Measurements from ENCODE around the gene SRM.
"Not testable (repeated sequence)": the region's sequence is repeated elsewhere in the genome, so short reads cannot be mapped to it uniquely, and the experiment has no call there.

SRM gene

DNA sequence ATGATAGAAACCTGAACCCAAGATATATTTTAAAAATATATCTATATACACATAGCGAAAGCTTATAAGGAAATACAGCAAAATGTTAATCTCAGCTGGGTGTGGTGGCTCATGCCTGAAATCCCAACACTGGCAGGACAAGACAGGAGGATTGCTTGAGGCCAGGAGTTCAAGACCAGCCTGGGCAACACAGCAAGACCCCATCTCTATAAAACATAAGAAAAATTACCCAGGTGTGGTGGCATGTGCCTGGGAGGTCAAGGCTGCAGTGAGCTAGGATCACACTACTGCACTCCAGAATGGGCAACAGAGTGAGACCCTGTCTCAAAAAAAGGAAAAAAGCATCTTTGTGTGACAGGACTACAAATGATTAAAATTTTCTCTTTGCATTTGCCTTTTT, 6.0 kb upstream of the SRM start:
- DNase-seq (ENCODE audit: low read depth in 1 of 2, low spot score in 1 of 2), result no peak

DNA sequence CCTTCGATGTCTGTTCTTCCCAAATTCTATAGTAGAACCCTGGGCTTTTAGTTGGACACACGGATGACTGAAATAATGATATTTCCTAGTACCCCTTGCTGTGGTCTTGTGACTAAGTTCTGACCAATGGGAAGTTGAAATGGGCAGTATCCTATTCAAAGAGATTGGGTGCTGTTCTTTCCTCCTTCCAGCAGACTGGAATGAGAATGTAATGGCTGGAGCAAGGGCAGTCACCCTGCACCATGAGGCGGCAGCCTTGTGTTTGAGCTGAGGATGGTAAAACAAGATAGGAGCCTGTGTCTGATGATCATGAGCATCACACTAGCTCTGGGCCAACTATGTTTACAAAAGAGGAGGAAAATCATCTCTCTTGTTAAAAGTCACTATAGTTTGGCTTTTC, 5.1 kb upstream of the SRM start:
- DNase-seq (ENCODE audit: low read depth in 1 of 2, low spot score in 1 of 2), result no peak

DNA sequence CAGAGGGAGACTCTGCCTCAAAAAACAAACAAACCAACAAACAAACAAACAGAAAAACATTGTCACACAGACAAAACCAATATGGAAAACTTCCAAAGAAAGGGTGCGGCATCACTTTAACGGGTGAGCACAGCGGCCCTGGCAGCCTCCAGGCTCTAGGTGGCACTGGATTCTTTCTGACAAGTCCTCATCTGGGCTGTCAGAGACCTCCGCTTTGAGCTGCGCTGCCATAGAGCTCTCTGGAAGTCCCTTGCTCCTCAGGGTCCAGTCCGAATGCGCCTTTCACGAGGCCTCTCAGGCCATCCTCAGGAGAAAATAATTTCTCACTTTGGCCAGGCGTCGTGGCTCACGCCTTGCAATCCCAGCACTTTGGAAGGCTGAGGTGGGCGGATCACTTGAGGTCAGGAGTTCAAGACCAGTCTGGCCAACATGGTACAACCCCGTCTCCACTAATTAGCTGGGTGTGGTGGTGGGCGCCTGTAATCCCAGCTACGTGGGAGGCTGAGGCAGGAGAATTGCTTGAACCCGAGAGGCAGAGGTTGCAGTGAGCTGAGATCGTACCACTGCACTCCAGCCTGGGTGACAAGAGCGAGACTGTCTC, 4.2 kb upstream of the SRM start:
- not testable (repeated sequence) for DNase-seq (ENCODE audit: low read depth in 1 of 2, low spot score in 1 of 2)

DNA sequence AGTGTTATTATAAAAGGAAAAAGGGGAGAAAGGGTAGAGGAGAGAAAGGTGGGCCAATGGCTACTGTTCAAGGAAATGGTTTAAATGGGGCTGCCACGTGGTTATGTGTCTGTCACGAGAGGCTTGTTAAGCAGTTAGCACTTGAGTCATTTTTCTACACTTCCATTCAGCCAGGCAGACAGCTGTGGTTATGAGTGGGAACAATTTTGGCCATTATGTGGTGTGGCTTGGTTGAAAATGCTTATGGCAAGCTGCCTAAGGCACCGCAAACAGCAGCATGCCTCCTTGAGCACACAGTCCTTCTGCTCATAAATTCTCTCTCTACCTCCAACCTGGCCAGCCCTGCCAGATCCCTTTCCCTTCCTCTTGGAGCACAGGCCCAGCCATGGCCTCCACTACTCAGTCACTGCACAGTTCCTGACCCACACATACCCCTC, 3.2 kb upstream of the SRM start:
- no peak for DNase-seq (ENCODE audit: low read depth in 1 of 2, low spot score in 1 of 2)

DNA sequence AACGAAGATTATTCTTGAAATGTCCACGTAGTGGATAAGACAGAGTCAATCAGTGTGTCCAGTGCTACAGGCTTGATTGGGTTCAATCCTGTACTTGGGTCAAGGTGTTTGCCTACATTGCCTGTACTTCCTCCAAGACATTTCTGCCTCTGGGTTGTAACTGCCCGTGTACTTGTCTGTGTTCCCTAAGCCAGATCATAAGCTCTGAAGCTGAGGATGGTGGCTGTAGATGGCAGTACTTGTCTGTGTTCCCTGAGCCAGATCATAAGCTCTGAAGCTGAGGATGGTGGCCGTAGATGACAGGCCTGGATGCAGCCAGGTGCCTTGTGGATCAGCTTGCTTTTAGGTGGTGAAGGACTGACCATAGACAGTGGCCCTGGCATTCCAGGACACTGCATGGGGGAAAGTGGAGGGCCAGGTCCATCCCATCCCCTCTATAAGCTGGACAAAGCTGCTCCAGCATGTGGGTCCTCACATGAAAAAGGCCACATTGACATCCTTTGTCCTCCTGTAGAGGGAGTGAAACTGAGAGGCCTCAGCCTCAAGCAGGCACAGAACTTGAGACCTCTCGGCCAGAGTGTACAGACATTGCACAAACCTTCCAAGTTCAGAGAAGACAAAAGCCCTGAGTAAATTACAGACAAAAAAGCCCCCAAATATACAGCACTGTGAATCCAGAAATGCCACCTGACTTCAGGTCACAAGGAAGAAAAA, 2.0 kb upstream of the SRM start:
- no peak for DNase-seq (ENCODE audit: low read depth in 1 of 2, low spot score in 1 of 2)

DNA sequence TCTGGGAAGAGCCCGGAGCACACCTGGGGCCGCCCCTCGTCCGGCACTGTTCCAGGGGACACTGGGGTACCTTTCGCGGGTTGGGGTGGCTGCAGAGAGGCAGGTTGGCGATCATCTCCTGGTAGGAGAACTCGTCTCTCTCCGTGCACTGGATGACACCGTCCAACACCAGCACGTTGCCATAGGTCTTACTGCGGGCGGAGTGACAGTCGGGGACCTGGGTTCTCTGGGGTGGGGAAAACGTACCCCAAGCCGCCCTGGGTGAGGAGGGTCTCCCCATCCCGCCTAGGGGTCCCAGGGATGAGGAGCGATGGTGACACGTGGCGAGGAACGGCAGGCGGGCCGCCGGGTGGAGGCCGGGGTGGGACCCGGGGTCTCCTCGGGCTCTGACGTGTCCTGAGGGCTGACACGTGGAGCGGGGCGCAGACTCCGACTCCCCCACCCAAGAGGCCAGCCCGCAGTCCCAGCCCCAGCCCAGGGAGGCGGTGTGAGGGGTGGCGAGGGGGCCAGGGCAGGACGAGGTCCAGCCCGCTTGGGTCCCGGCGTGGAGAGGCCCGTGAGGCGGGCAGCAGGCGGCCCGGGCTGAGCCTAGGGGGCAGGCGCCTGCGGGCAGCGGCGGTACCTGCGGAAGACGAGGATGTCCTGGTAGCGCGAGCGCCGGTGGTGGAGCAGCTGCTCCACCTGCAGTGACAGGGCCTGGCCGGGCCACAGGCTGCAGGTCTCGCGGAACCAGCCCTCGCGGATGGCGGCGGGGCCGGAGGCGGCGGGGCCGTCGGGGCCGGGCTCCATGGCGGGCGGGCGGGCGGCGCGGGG, 457 bp downstream of the SRM start:
- DNase-seq (ENCODE audit: low read depth in 1 of 2, low spot score in 1 of 2), result no peak

DNA sequence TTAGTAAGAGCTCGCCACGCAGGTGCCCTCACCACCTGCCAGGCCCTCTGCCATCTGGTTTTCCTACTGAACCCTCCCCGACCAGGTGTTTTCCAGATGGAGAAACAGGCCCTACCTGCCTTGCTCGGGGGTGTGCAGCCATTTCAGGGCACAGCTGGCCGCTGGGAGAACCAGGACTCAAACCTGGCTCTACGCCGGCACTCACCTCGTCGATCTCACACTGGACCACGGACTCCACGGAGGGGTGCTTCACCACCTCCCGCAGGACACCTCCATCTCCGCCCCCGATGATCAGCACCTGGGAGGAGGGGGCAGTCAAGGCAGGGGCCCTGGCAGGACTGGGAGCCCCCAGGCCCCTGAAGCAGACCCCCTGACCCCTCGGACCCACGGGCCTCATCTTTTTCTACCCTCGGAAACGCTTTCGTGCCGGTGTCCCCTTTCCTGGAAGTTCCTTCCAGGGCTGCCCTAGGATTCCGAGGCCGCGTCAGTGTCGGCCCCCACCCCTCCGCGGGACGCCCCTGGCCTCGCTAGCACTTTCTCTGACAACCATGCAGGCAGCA, 1.1 kb downstream of the SRM start:
- DNase-seq (ENCODE audit: low read depth in 1 of 2, low spot score in 1 of 2), result no peak

DNA sequence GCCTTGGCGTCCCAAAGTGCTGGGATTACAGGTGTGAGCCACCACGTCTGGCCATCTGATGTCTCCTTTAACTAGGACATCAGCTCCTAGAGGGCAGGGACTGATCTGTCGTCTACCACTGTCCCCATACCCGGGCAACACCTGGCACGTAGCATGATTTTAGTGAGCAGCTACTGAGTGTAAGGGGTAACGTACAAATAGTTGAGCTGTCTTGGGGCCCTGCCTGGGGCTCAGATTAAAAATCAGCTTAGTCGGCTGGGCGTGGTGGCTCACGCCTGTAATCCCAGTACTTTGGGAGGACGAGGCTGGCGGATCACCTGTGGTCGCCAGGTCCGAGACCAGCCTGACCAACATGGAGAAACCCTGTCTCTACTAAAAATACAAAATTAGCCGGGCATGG, 1.8 kb downstream of the SRM start:
- no peak for DNase-seq (ENCODE audit: low read depth in 1 of 2, low spot score in 1 of 2)

DNA sequence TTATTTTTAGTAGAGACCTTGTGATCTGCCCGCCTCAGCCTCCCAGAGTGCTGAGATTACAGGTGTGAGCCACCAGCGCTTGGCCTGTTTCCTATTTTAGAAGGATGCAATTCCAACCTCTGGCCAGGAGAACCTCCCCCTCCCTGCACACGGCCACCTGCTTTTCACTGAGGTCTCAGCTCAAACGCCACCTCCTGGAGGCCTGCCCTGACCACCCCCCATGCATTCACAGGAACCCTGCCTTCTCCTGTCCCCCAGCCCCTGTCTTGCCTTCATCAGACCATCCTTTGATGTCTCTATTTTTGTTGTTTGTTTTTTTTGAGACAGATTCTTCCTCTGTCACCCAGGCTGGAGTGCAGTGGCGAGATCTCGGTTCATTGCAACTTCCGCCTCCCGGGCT, 2.3 kb downstream of the SRM start:
- DNase-seq (ENCODE audit: low read depth in 1 of 2, low spot score in 1 of 2), result no peak

DNA sequence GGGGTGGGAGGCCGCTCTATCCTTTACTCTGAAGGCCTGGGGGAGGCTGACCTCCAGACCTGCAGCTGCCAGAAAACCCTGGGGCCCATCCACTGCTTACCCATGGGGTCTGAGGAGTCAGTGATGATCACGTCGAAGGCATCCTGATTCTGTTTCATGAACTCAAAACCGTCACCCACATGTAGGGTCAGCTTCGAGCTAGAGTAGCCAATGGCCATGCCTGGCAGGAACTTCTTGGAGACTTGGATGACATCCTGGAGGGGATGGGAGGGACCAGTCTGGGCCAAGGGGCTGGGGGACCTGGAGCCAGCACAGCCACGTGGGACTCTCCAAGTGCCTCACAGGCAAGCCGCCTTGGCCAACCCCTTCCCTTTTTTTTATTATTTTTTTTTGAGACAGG, 3.3 kb downstream of the SRM start:
- DNase-seq (ENCODE audit: low read depth in 1 of 2, low spot score in 1 of 2), result no peak

DNA sequence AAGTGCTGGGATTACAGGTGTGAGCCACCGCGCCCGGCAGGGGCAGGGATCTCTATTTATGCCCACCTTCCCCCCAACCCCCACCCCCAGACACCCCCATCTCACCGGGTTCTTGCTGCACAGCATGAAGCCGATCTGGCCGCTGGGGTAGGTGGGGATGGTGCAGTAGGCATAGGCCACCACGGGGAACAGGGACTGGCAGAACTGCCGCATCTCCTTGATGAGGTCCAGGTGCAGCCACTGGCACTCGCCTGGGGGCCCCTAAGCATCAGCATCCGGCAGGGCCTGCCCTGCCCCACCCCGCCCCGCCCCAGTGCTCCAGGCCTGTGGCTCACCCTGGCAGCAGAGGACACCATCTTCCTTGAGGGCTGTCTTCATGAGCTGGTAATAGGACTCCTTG, 4.1 kb downstream of the SRM start:
- no peak for DNase-seq (ENCODE audit: low read depth in 1 of 2, low spot score in 1 of 2)

DNA sequence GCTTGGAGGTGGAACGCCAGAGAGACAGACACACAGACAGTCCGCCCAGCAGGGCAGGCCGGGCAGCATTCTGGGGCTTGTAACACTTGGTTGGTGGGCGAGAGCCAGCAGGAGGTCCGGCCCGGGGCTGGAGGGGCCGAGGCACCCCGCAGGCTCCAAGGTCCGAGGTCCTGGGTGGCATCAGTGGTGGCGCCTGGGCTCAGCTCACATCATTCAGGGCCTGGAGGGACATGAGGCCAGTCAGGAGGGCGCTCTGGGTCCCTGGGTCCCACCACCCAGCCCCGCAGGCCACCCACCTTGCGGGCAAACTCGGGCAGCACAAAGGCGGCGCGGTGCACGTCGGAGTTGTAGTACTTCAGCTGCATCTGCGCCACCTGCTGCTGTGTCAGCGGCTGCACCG, 5.2 kb downstream of the SRM start:
- DNase-seq (ENCODE audit: low read depth in 1 of 2, low spot score in 1 of 2), result no peak

DNA sequence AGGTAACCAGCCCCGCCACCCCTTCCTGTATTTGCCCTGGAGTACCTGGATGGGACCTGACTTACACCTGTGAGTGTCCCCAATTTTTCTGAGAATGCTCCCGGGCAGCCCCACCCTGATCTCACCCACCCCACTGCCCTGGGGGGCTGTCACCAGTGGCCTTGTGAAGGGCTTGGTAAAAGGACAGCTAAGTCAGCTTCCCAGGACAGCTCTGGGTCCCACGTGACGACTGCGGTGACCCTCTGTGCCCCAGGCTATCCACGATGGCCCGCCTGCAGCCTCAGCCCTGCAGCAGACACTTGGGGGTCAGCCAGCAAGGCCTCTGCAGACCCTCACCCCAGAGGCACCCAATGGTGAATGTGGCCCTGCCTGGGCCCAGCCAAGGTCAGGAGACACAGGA, 5.6 kb downstream of the SRM start:
- no peak for DNase-seq (ENCODE audit: low read depth in 1 of 2, low spot score in 1 of 2)

DNA sequence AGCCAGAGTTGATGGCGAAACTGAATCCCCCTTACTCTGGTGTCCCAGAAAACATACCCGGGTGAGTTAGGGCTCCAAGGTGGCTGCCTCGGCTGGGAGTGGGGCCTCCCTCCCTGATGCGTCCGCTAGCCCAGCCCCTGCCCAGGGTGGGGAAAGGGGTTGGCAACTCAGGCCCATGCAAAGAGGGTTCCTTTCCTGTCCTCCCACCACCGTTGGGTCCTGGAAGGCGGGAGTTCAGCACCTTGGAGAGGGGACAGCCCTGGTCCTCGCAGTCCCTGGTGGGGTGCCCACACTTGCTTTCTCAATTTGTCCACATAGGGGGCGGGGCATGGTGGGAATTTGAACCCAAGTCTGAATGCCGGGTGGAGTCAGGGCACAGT, 6.1 kb downstream of the SRM start:
- DNase-seq (ENCODE audit: low read depth in 1 of 2, low spot score in 1 of 2), result no peak

DNA sequence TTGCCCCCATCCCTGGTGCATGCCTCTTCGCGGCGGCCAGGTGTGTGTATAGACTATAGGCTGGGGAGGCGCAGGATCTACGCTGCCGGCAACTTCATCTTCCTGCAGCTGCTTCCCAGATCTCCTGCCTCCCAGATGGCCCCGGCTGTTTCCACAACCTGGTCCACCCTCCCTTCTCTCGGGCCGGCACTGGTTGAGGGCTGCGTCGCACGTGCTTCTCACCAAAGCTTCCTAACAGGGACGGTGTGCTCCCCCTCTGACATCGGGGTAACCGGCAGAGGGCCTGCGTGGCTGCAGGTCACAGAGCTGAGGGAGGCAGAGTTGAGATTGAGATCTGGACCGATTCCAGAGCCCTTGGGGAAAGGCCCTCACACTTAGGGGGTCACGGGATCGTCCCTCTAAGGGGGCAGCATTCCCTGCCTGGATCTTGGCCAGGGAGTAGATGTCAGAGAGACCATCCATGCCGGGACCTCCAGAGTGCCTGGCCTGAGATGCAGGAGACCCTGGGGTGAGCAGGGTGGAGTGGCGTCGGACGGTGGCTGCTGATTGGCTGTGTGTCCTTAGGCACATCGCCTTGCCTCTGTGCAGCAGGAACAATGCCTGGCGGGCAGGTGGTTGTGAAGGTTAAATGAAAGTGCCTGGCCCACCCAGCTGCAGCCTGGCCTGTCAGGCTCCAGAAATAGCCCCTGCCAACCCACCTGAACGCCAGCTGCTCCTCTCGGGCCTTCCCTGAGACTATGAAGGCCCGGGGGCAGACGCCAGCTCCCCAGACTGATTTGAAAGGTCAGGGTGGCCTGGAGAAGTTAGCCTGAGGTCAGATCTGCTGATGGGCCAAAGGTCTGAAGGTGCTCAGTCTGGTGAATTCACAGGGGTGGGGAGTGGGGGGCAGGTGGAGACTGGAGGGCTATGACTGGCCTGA, 6.7 kb downstream of the SRM start:
- no peak for DNase-seq (ENCODE audit: low read depth in 1 of 2, low spot score in 1 of 2)

DNA sequence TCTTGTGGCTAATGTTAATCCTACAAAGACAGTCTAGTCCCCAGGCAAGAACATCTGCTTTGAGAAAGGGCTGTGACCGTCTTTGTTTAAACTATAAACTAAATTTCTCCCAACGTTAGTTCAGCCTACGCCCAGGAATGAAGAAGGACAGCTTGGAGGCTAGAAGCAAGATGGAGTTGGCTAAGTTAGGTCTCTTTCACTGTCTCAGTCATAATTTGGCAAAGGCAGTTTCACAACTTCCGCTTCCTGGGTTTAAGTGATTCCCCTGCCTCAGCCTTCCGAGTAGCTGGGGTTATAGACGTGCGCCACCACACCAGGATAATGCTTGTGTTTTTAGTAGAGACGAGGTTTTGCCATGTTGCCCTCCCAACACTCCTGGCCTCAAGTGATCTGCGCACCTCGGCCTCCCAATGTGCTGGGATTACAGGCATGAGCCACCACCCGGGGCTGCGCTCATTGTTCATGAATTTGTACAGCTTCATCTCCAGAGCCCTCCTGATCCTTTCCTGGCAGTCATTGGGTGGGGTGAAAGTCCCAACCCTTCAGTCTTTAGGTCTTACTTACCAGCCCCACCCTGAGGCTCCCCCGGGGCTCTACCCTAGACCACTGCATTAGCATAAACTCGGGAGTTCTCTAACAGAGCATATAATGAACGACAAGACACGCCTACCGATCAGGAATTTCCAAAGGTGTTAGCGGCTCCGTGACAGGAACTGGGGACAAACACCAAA, 7.9 kb downstream of the SRM start:
- DNase-seq (ENCODE audit: low read depth in 1 of 2, low spot score in 1 of 2), result no peak

DNA sequence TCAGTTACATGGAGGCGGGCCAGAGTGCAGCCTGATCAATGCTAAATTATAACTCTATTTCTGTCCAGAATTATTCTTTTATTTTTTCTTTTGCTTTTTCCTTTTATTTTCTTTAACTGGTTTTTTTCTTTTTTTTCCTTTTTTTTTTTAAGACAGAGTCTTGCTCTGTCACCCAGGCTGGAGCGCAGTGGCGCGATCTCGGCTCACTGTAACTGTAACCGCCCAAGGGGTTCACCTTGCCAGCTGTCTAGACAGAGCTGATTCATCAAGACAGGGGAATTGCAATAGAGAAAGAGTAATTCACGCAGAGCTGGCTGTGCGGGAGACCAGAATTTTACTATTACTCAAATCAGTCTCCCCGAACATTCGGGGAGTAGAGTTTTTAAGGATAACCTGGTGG, 8.7 kb downstream of the SRM start:
- DNase-seq (ENCODE audit: low read depth in 1 of 2, low spot score in 1 of 2), result not testable (repeated sequence)

DNA sequence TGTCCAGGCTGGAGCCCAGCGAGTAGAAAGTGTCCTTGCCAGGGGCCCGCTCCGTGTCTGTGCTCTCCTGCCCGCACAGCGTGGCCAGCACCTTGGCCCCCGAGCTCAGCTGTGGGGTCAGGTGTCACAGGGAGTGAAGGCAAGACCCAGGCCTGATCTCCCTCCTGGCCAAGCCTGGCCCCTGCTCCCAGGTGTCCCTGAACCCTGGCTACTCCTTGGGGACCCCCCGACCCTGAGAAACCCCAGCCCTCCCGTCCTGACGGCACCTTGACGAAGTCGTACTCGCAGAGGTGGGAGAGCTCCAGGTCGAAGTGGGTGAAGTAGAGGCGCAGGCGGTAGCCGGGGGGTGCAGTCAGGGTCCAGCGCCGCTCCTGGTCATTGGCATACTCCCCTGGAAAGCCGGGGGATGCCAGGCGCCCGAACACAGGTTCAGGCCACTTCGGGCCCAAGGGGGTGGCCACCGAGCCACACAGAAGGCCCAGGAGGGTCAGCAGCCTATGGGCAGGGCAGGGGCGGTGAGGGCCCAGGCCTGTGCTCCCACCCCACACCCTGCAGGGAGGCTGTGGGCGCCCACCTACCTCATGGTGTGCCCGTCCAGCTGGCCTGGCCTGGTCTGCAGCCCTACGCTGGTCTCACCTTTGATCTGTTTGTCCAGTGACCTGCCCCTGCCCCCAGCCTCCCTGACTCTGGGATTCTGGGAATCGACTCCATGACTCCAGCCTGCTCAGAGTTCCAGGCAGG, 13.0 kb downstream of the SRM start, which contains the start of gene MASP2:
Gene MASP2, minus strand, starts transcription at position 615 of the 741 bp plus-strand sequence. Its CDS starts 32 bp downstream, at position 583.
- no peak for DNase-seq (ENCODE audit: low read depth in 1 of 2, low spot score in 1 of 2)

DNA sequence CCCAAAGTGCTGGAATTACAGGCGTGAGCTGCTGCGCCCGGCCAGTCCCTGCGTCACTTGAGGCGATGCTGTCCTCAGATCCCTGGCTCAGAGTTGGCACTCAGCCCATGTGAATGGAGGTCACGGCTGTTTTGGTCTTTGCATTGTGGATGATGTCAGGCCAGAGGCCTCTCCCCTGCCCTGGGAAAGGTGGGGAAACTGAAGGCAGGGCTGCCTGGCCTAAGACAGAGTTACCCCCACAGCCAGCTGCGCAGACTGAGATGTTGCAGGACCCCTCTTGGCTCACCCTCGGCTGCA, 13.6 kb downstream of the SRM start:
- no peak for DNase-seq (ENCODE audit: low read depth in 1 of 2, low spot score in 1 of 2)
